Adrenal gland (tissue), 5 donors: ENCODE data around the gene ABCC3.

Source experiments
- CTCF ChIP-seq, 6 experiments: fragments of 450-650 bp in 4 of 6; fragments of 200-600 bp in 2 of 6; sonication (generic) in 1 of 6; IDR thresholded peaks; 1 replicate in 5 of 6; 2 replicates in 1 of 6; pipeline versions ENCODE4 v1.5.1 to v1.8.0; 2016 to 2021; ENCODE audit warnings: antibody characterized with exemption in 6 of 6, mild to moderate bottlenecking in 2 of 6, moderate library complexity in 1 of 6
- POLR2A ChIP-seq, 2 donors: fragments of 450-650 bp; IDR thresholded peaks; one replicate each; pipeline ENCODE4 v1.6.1; 2017; ENCODE audit warnings: antibody characterized with exemption in 2 of 2, mild to moderate bottlenecking in 2 of 2, moderate library complexity in 1 of 2
- donor health status: DM: no; HTN: no; CAD: no.

GRCh38 chr17:50684612-50685333, 50.1 kb downstream of the ABCC3 start:
- TF ChIP-seq POLR2A (IDR thresholded peaks at IDR 0.05) (no peak), CTCF (IDR thresholded peaks at IDR 0.05) (no peak)
